SJSA1 (cell line): ENCODE results near the gene COX15. TPM values are rescaled to one million over a fixed set of nuclear protein-coding genes. Genes with fewer than 3 reads are reported as not detected.

Source experiments
- DNase-seq, 2 experiments: peaks; one replicate each; pipeline ENCODE4 v3.0.0-alpha.2; 2015 to 2020; ENCODE audit warnings: low spot score in 2 of 2, low read depth in 1 of 2
- H3K27ac ChIP-seq: fragments of 250-450 bp; sonication (Bioruptor Pico); 2 replicates; pipeline ENCODE4 v1.5.1; 2020; ENCODE audit warnings: mild to moderate bottlenecking, moderate library complexity
- H3K27me3 ChIP-seq: fragments of 250-450 bp; sonication (Bioruptor Pico); replicated peaks from 2 replicates; pipeline ENCODE4 v1.5.1; 2020; ENCODE audit warnings: mild to moderate bottlenecking, moderate library complexity
- H3K36me3 ChIP-seq: fragments of 250-450 bp; sonication (Bioruptor Pico); 2 replicates; pipeline ENCODE4 v1.5.1; 2020; ENCODE audit warnings: mild to moderate bottlenecking
- H3K4me1 ChIP-seq: fragments of 250-450 bp; sonication (Bioruptor Pico); replicated peaks from 2 replicates; pipeline ENCODE4 v1.6.1; 2021; ENCODE audit warnings: mild to moderate bottlenecking
- H3K4me3 ChIP-seq: fragments of 250-450 bp; sonication (Bioruptor Pico); 2 replicates; pipeline ENCODE4 v1.5.1; 2020; ENCODE audit warnings: mild to moderate bottlenecking
- H3K9me3 ChIP-seq: fragments of 250-450 bp; sonication (Bioruptor Pico); replicated peaks from 2 replicates; pipeline ENCODE4 v1.5.1; 2020; ENCODE audit warnings: mild to moderate bottlenecking
- total RNA-seq: library from RNA; depleted of rRNA; stranded (reverse); fragments of >200 nt; shearing (Covaris generic); gene quantifications from 2 replicates; pipeline ENCODE4 v1.2.3, GENCODE V29; 2014; rRNA removed

COX15 gene
- 28.4 and 35.0 TPM in 2 replicates for total RNA-seq

DNA sequence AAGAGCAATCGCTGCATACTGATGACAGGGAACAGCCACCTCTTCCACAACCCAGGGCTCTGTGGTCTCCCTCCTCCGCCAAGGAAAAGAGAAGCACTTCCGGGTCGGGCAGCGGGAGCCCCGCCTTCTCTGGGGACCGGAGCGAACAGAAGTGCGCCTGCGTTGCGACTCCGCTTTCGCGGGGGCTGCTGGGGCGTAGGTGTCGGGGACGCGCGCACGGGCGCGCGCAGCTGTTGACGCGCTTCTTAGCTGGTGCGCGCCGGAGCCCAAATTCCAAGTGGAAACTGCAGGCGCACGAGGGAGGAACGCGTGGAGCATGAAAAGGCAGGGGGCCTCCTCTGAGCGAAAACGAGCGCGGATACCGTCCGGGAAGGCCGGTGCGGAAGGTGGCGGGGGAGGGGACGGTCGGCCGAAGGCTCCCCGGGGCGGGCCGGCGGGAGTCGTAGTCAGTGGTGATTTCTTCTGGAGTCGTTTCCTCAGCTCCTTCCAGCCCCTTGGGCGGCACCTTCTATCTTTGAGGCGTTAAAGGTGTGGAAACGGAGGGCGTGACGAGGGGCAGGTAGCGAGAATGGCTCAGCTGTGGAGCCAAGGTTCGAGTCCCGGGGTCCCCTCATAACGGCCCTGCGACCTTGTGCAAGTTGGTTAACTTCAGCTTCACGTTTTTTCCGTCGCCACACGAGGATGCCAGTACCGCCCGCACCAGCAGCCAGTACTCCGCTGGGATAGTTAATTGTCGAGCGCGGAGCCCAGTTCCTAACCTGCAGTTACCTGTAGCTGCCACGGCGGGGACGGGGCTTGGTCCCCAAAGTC lies at the start of gene COX15, which contains the start of gene CUTC:
TSS of gene COX15 (minus strand) at position 95 of the 810 bp plus-strand sequence. CDS start at position 17, 78 bp downstream.
TSS of gene CUTC (plus strand) at position 202 of the 810 bp plus-strand sequence. CDS start at position 317, 115 bp downstream.
- peak; percentile 97 for DNase-seq
- Histone ChIP-seq H3K27ac (peak within 1 kb of the TSS; percentile 35), H3K9me3 (no peaks in the 10 kb centered on the region), H3K4me1 (peaks cover 15% of the 10 kb centered on the region), H3K36me3 (peaks cover 33% of the 10 kb centered on the region), H3K27me3 (no peaks in the 10 kb centered on the region), H3K4me3 (peak within 1 kb of the TSS; percentile 66)

DNA sequence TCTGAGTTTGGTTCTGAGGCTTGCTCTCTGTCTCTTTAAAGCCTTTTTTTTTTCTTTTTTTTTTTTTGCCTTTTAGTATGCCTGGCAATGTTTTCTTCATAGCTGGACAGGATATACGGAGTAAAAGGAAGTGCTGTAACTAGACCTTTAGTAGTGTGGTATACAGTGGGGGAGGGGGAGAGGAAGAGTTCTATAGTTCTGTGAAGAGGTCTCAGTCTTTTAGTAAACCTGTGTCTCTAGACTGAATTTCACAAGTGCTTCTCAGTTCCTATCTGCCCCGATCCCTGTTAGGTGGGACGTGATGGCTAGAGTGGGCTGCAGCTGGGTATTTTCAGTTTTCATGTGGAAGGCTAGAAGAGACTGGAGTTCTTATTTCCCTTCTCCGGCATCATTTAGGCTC lies 47.4 kb upstream of the COX15 start:
- Histone ChIP-seq H3K27ac (peak overlapping the region; percentile 99), H3K9me3 (no peaks in the 10 kb centered on the region), H3K27me3 (no peaks in the 10 kb centered on the region), H3K36me3 (no peaks in the 10 kb centered on the region), H3K4me3 (peak overlapping the region; percentile 16), H3K4me1 (peaks cover 72% of the 10 kb centered on the region)
- peak in 1 of 2 experiments; percentile 52 for DNase-seq

DNA sequence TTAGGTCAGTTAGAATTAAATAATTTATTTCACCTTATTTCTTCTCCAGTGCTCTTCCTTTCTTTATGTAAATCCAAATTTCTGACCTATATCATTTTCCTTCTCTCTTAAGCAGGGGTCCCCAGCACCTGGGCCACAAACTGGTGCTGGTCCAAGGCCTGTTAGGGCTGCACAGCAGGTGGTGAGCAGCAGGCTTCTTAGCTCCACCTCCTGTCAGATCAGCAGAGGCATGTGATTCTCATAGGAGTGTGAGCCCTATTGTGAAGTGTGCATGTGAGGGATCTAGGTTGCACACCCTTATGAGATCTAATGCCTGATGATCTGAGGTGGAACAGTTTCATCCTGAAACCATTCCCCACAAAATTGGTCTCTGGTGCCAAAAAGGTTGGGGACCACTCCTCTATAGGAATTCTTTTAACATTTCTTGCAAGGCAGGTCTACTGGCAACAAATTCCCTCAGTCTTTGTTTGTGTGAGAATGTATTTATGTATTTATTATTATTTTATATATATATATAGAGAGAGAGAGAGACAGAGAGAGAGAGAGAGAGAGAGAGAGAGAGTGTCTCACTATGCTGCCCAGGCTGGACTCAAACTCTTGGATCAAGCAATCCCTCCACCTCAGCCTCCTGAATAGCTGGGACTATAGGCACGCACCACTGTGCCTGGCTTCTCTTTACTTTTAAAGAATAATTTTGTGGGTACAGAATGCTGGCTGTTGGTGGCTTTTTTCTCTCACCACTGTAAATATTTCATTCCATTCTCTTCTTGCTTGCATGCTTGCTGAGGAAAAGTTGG lies 46.2 kb upstream of the COX15 start:
- peak overlapping the region; percentile 99 for H3K27ac ChIP-seq
- no peaks in the 10 kb centered on the region for H3K36me3 ChIP-seq
- no peaks in the 10 kb centered on the region for H3K9me3 ChIP-seq
- no peak for DNase-seq
- H3K4me3 ChIP-seq, result no peak overlapping the region
- peaks cover 63% of the 10 kb centered on the region for H3K4me1 ChIP-seq
- H3K27me3 ChIP-seq, result no peaks in the 10 kb centered on the region

DNA sequence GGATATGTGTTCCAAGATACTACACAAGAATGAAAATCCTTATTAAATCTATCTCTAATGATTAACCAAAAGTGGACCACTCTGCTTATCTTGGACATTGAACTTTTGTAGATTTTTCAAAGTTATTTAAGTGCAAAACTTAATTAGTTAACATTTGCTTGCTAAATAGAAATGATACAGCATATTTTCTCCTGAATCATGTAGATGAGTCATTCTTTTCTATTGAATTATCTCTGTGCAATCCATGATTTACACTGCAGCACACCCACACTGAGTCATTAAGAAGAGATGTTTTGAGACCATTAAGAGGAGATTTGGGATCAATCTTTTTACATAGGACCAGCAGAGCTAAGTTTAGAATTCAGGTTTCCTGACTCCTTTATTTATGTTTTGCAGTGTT lies 43.9 kb upstream of the COX15 start:
- DNase-seq, result peak; percentile 53 to 86
- Histone ChIP-seq H3K4me1 (peaks cover 52% of the 10 kb centered on the region), H3K4me3 (no peak overlapping the region), H3K27ac (peak overlapping the region; percentile 89), H3K27me3 (no peaks in the 10 kb centered on the region), H3K9me3 (no peaks in the 10 kb centered on the region), H3K36me3 (no peaks in the 10 kb centered on the region)

DNA sequence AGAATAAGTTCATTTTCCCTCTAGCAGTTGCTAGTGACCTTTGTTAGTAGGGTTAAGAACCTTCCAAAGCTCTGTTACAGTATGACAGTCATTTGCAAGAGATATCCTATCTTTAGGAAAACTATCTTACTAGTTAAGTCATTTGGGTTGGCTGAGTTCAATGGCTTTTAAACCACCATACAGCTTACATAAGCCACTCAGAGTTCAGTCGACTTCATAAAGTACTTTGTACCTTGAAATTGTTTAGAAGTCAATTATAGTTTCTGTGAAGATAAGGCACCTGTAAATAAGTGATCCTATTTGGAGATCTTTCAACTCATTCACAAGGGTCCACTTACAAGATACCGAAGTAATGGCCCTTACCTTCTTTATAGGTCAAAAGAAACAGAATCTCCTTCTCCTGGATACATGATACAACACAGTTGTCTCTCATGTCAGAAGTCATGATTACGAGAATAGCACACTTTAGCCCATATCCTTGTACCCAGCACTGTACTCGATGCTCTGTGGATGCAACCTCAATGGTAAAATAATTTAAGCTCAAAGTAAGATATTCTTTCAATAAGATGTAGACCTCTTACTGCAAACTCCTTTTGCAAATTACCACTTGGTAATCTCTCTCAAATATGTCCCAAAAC lies 38.6 kb upstream of the COX15 start:
- peaks cover 3% of the 10 kb centered on the region for H3K4me1 ChIP-seq
- no peak for DNase-seq
- no peaks in the 10 kb centered on the region for H3K9me3 ChIP-seq
- no peak overlapping the region for H3K27ac ChIP-seq
- H3K27me3 ChIP-seq, result no peaks in the 10 kb centered on the region
- no peaks in the 10 kb centered on the region for H3K36me3 ChIP-seq
- no peak overlapping the region for H3K4me3 ChIP-seq

DNA sequence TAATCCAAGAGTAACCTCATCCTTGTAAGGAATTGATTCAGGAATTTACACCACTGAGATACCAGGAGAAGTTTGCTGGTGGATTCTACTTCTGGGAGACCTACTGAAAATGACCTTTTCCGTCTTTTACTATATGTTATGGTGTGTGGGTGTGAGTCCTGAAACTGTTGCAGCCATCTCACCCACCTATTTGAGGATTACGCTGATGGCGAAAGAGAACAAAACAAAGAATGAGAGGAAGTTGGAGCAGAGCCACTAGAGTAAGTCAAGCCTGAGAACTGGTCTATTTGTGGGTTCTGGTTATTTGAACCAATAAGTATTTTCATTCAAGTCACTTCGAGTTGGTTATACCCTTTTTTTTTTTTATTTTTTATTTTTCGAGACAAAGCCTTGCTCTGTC lies 37.8 kb upstream of the COX15 start:
- Histone ChIP-seq H3K9me3 (no peaks in the 10 kb centered on the region), H3K4me1 (no peaks in the 10 kb centered on the region), H3K27ac (no peak overlapping the region), H3K27me3 (no peaks in the 10 kb centered on the region), H3K36me3 (no peaks in the 10 kb centered on the region), H3K4me3 (no peak overlapping the region)
- DNase-seq, result no peak

DNA sequence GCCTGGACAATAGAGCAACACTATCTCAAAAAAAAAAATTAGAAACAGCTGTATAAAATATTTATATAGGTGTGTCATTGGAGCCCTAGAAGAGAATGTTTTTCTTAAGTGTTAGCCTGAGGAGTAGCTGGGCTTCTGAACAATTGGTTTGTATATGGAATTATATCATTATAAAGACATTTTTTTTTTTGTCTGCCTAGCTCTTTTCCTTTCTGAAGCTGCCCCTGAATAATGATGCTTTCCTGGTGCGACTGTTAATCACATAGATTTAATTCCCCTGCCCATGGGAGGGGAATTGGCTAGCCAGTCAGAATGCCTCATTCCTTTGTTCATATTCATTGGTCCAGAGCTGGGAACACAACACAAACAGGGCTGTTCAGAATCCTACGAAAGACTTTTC lies 36.6 kb upstream of the COX15 start:
- Histone ChIP-seq H3K4me1 (no peaks in the 10 kb centered on the region), H3K27ac (no peak overlapping the region), H3K27me3 (no peaks in the 10 kb centered on the region), H3K36me3 (no peaks in the 10 kb centered on the region), H3K9me3 (no peaks in the 10 kb centered on the region), H3K4me3 (no peak overlapping the region)
- no peak for DNase-seq

DNA sequence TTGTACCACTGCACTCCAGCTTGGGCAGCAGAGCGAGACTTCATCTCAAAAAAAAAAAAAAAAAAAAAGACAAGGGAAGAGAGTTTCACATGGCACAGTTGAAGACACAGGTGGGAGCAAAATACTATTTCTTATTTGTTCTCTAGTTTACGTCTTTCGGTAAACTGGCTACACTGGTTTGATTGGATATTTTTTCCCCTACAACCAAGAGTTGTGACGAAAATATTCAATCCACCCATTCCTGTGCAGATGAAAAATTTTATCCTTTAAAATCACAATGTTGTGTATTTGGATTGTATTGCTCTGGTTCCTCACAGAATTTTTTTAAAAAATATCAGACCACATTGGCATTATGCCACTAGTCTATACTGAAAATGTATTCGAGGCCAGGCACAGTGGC lies 36.0 kb upstream of the COX15 start:
- no peak for DNase-seq
- no peaks in the 10 kb centered on the region for H3K4me1 ChIP-seq
- no peaks in the 10 kb centered on the region for H3K9me3 ChIP-seq
- H3K27me3 ChIP-seq, result no peaks in the 10 kb centered on the region
- H3K4me3 ChIP-seq, result no peak overlapping the region
- H3K27ac ChIP-seq, result no peak overlapping the region
- H3K36me3 ChIP-seq, result no peaks in the 10 kb centered on the region

DNA sequence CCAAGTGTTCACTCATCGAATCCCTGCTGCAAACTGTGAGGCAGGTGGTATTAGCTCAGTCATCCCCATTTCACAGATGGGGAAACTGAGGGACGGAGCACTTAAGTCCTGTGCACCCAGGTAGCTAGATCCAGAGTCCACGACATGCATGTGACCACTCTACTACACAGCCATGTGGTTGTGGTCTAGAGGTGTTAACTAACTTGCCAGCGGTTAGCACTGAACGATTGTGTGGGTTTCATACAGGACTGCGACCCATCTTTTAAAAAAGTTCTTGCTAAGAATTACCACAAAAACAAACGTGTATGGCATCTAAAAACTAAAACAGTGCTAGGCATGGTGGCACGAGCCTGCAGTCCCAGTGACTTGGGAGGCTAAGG lies 34.4 kb upstream of the COX15 start:
- peaks cover under 1% of the 10 kb centered on the region; the same call in 1 of the 2 replicates for H3K36me3 ChIP-seq
- H3K27ac ChIP-seq, result no peak overlapping the region
- no peaks in the 10 kb centered on the region for H3K4me1 ChIP-seq
- H3K9me3 ChIP-seq, result no peaks in the 10 kb centered on the region
- DNase-seq, result no peak
- H3K4me3 ChIP-seq, result no peak overlapping the region
- no peaks in the 10 kb centered on the region for H3K27me3 ChIP-seq

DNA sequence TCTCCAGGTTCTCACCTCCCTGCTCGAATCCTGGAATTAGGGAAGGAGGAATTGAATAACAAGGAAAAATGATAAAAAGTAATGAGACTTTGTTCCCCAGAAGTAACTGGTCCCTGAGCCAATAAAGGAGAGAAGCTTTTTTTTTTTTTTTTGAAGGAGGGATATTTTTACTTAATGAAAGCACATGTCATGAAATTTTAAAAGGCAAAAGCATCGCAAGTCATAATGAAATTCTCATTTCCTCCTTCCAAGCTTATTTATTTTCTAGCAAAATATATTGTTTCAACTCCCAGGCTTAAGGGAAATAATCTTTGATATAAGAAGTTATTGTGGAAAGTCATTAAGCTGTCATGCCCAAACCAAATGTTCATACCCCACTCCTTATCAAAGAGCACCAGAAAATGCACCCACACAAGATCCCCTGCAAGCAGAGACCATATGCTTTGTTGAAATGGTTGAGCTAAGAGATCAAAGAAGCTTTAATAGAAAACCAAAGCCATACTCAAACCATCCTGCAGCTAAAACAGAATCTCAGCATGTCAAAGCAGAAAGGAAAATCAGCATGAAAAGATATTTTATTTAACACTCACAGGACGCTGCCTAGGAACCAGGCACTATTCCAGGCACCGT lies 33.9 kb upstream of the COX15 start:
- H3K4me1 ChIP-seq, result no peaks in the 10 kb centered on the region
- no peak for DNase-seq
- H3K36me3 ChIP-seq, result peaks cover 5% of the 10 kb centered on the region; the same call in 1 of the 2 replicates
- H3K9me3 ChIP-seq, result no peaks in the 10 kb centered on the region
- no peak overlapping the region for H3K27ac ChIP-seq
- H3K27me3 ChIP-seq, result no peaks in the 10 kb centered on the region
- no peak overlapping the region for H3K4me3 ChIP-seq

DNA sequence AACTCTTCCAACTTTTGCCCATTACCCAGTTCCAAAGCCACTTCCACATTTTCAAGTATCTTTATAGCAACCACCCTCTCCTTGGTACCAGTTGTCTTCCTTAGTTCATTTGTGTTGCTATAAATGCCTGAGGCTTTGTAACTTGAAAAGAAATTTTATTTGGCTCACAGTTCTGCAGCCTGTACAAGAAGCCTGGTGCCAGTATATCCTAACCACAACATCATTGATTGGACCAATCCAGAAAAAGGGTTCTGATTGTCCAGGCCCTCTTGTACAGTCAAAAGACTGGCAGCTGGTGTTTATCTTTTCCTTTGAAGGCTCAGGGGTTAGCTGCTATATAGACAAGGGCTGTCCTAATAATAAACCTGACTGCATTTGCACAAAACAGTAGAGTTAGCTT lies 29.4 kb upstream of the COX15 start:
- Histone ChIP-seq H3K4me1 (no peaks in the 10 kb centered on the region), H3K27ac (no peak overlapping the region), H3K27me3 (no peaks in the 10 kb centered on the region), H3K4me3 (no peak overlapping the region), H3K36me3 (peaks cover 37% of the 10 kb centered on the region), H3K9me3 (no peaks in the 10 kb centered on the region)
- no peak for DNase-seq

DNA sequence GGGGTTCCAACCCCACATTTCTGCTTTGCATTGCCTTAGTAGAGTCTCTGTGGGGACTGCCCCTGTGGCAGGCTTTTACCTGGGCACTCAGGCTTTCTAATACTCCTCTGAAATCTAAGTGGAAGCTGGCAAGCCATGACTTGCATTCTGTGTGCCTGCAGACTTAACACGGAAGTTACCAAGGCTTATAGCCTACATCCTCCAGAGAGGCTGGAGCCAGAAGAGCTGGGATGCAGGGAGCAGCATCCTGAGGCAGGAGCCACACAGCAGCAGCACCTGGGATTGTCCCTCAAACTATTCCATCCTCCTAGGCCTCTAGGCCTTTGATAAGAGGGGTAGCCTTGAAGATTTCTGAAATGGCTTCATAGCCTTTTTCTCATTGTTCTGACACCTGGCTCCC lies 28.4 kb upstream of the COX15 start:
- H3K27ac ChIP-seq, result no peak overlapping the region
- H3K36me3 ChIP-seq, result peaks cover 47% of the 10 kb centered on the region
- H3K4me3 ChIP-seq, result no peak overlapping the region

DNA sequence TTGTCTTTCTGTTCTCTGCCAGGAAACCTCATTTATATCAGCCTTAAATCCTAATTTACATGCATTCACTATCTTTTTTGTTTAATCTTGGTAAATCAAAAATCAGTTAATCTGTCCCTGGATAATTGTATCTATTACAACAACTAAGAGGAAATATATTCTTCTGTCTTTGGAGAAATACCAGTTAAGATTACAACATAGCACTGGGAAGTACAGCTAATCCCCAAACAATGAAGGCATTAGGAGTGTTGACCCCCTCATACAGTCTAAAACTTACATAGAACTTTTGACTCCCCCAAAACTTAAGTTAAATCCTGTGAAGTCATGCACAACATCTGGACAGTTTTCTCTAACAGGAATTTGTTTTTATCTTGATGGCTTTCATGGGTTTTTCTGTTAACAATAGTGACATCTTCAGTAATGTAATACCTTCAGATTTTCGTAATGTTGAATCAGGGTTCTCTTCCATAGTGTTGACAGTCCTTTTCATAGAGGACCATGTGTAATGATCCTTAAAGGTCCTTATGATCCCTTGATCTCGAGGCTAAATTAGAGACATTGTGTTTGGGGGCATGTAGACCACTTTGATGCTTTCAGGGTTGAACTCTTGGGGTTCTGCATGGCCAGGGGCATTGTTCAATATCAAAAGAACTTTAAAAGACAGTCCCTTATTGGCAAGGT lies 26.4 kb upstream of the COX15 start:
- Histone ChIP-seq H3K4me3 (no peak overlapping the region), H3K36me3 (peaks cover 56% of the 10 kb centered on the region), H3K27ac (no peak overlapping the region), H3K9me3 (no peaks in the 10 kb centered on the region), H3K4me1 (no peaks in the 10 kb centered on the region), H3K27me3 (no peaks in the 10 kb centered on the region)
- no peak for DNase-seq

More for the DNA sequence above, 28.4 kb upstream of the COX15 start:
- Histone ChIP-seq H3K9me3 (no peaks in the 10 kb centered on the region), H3K4me1 (no peaks in the 10 kb centered on the region), H3K27me3 (no peaks in the 10 kb centered on the region)
- DNase-seq, result no peak
